Measurements from ENCODE around the gene ABCA4.

ABCA4 gene

DNA sequence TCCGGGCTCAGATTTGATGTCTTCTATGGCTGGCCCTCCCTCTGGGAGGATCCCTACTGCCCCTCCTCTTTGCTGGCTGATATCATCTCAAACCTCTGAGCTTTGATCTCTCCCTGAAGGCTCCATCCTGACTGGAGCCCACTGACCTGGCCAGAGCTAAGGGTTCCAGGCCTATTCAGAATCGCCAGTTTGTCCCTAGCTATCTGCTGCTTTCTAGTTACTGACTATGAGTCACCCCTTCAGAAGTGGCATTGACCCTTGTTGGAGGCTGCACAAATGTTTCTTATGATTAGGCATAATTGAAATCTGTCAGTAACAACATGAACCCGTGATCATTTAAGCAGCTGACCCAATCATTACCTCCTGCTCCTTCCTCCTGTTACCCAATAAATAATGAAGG, 87.1 kb downstream of the ABCA4 start:
- H3K4me1 Mint-ChIP-seq: peaks cover 10% of the 10 kb centered on the region
- DNase-seq: no peak
- H3K4me3 Mint-ChIP-seq: no peak overlapping the region
- no peaks in the 10 kb centered on the region for H3K9me3 Mint-ChIP-seq
- H3K36me3 Mint-ChIP-seq (ENCODE audit: low read depth): no peaks in the 10 kb centered on the region
- no peak overlapping the region for H3K27ac Mint-ChIP-seq
- TF ChIP-seq, protein P1, sequence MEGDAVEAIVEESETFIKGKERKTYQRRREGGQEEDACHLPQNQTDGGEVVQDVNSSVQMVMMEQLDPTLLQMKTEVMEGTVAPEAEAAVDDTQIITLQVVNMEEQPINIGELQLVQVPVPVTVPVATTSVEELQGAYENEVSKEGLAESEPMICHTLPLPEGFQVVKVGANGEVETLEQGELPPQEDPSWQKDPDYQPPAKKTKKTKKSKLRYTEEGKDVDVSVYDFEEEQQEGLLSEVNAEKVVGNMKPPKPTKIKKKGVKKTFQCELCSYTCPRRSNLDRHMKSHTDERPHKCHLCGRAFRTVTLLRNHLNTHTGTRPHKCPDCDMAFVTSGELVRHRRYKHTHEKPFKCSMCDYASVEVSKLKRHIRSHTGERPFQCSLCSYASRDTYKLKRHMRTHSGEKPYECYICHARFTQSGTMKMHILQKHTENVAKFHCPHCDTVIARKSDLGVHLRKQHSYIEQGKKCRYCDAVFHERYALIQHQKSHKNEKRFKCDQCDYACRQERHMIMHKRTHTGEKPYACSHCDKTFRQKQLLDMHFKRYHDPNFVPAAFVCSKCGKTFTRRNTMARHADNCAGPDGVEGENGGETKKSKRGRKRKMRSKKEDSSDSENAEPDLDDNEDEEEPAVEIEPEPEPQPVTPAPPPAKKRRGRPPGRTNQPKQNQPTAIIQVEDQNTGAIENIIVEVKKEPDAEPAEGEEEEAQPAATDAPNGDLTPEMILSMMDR (IDR thresholded peaks at IDR 0.05): no peak
- H3K27me3 Mint-ChIP-seq (ENCODE audit: low read depth, poor library complexity): peaks cover 27% of the 10 kb centered on the region

DNA sequence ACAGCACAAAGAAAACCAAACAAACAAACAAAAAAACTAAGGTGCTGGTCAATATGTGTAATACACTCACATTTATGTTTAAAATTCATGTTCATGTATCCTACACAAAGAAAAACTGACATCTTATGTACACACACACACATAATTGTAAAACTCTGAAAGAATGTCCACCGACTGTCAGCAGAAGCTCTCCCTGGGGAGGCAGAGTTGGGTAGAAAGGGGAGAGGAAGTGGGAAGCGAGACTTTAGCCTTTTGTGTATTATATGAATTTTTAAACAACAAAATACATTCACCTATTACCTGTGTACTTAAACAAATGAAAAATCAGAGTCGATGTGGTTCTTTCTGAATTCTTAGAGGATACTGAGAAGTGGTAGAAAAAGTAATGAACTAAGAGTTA, 88.3 kb downstream of the ABCA4 start:
- Mint-ChIP-seq H3K4me3 (no peak overlapping the region), H3K9me3 (no peaks in the 10 kb centered on the region), H3K36me3 (ENCODE audit: low read depth) (no peaks in the 10 kb centered on the region), H3K27me3 (ENCODE audit: low read depth, poor library complexity) (peaks cover 19% of the 10 kb centered on the region), H3K27ac (no peak overlapping the region), H3K4me1 (peaks cover 10% of the 10 kb centered on the region)
- TF ChIP-seq, protein P1 (IDR thresholded peaks at IDR 0.05): no peak
- no peak for DNase-seq

DNA sequence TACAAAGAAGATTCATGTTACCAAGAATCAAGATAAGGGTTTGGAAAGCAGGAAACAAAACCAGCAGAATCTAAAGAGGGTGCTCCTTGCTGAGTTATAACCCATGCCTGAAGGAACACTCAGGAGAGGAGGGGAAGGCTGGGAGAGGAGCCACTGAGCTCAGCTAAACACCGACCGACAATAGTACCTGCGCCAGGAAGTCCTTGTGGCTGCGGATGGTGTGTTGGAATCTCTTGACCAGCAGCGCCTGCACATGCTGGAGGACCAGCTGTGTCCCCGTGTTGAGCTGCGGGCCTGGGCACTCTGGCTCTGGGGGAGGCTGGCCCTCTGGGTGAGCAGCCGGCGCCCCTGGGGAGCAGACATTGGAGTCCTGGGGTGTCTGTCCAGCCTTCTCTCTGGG, 89.4 kb downstream of the ABCA4 start:
- H3K4me3 Mint-ChIP-seq: no peak overlapping the region
- no peak for DNase-seq
- TF ChIP-seq, protein P1 (IDR thresholded peaks at IDR 0.05): no peak
- H3K27ac Mint-ChIP-seq: no peak overlapping the region
- H3K9me3 Mint-ChIP-seq: no peaks in the 10 kb centered on the region
- H3K4me1 Mint-ChIP-seq: peaks cover 10% of the 10 kb centered on the region
- H3K27me3 Mint-ChIP-seq (ENCODE audit: low read depth, poor library complexity): peaks cover 12% of the 10 kb centered on the region
- H3K36me3 Mint-ChIP-seq (ENCODE audit: low read depth): no peaks in the 10 kb centered on the region

DNA sequence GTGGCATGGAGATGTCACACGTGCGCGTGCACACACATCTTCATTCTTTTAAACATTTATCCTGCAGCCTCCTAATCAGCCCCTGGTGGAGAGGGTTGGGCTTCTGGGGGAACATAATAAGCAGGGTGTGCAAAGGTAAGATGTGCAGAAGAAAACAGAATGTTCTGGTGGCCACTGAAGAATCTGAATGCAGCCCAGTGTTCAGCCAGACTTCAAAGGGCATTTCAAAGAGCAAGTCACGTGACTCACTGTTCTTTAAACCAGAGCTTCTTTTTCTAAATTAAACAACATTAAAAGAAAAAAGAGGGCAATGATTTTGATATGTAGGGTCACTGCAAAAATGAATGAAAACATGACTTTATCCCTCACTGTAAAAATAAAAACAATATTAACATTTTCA, 89.8 kb downstream of the ABCA4 start:
- TF ChIP-seq, protein P1 (IDR thresholded peaks at IDR 0.05): no peak
- DNase-seq: no peak
- H3K4me3 Mint-ChIP-seq: no peak overlapping the region

DNA sequence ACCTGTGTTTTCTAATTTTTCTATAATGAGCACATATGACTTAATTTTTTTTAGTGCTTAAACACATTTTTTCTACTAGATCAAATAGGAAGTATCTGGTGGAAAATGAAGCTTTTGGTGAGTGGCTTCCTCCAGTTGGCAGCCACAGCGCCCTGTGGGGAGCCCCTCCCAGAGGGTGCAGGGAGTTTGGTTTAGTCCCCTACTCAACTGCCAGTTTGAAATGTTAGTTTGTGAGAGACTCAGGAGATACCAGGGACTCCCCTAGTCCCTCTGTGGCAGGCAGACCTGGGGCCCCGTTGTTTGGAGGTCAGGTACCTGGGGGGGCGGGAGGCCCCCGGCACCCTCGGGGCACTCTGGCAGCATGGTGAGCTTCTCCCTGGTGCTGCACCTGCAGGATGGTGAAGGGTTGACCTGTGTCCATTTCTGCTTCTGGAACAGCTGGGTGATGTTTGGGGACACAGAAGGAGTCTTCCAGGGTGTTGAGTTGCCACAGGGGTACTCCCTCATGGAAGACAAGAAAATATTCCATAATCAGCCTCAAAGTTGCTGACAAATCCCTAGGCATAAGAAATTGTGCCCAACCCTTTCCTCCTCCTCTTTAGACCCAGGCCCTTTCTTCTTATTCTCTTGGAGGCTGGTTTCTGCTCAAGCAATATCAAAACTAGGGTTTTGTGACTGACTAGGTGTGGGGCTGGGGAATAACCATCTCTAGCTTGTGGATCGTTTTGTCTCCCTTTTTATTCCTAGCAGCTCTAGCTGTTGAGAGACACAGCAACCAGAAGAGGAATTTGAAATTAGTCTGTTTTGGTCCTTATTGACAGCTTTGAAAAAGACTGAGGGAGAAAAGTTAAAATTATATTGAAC, 91.6 kb downstream of the ABCA4 start:
- Mint-ChIP-seq H3K27me3 (ENCODE audit: low read depth, poor library complexity) (peaks cover 8% of the 10 kb centered on the region), H3K36me3 (ENCODE audit: low read depth) (no peaks in the 10 kb centered on the region), H3K4me3 (no peak overlapping the region), H3K27ac (no peak overlapping the region), H3K9me3 (no peaks in the 10 kb centered on the region), H3K4me1 (peaks cover 16% of the 10 kb centered on the region)
- no peak for DNase-seq
- TF ChIP-seq, protein P1 (IDR thresholded peaks at IDR 0.05): no peak

More for the DNA sequence above, 89.8 kb downstream of the ABCA4 start:
- Mint-ChIP-seq H3K27ac (peak overlapping the region; percentile 47), H3K9me3 (no peaks in the 10 kb centered on the region), H3K4me1 (peaks cover 10% of the 10 kb centered on the region), H3K36me3 (ENCODE audit: low read depth) (no peaks in the 10 kb centered on the region), H3K27me3 (ENCODE audit: low read depth, poor library complexity) (peaks cover 8% of the 10 kb centered on the region)

Measured in nephron progenitor cell (in vitro differentiated cells).